HG03095 (cell line): Measurements from ENCODE around the gene KAT2A.

Experiments used
- ATAC-seq: cut with Tn5 transposase; IDR thresholded peaks from one replicate; pipeline ENCODE4 v1.9.1; 2021; ENCODE audit warnings: moderate library complexity; ENCODE audit not compliant: unreplicated experiment

Gene KAT2A

DNA sequence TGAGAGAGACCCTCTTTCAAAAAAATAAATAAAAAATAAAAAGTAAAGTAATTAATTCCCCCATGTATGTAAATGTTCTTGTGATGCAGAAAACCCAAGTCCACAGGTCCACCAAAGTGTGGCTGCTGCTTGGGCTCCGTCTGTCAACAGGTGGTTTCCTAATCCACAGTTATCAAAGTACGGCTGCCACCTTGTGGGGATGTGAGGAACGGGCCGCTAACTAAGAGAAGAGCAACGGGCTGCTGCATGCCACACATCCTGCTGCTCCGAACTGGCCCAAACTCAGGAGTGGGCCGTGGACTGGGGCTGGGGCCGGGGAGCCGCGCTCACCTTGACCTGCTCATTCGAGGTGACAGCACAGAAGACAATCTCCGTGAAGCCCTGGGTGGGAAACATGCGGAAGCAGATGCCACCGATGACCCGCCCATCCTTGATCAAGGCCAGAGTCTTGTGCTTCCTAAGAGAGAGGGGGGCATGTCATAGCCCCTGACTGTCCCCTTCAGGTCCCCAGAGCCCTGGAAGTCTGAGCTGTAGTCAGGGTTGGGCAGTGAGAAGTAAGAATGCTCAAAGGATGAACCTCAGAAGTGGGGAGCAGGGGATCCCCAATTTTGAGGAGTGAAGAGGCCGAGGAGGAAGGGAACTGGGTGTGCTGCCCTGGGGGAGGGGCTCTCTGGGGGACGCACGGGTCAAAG is 4.3 kb downstream of the KAT2A start:
- ATAC-seq = no peak

DNA sequence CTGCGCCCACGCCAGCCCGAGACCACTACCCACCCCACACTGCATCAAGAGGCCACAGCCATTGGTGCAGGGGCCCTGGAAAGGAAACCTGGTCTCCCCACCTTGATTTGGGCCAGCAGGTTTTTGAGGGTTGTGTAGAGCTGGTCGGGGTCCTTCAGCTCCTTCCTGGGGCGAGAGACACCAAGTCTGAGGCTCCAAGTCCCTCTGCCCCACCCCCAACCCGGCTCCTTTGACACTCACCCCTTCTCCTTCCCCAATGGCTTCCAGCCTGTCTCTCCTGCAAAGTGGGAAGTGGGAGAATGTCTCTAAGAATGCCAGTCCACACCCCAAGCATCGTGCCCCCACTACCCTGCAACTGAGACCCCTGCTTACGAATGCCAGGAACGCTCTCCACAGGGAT is 7.0 kb downstream of the KAT2A start:
- ATAC-seq = no peak

DNA sequence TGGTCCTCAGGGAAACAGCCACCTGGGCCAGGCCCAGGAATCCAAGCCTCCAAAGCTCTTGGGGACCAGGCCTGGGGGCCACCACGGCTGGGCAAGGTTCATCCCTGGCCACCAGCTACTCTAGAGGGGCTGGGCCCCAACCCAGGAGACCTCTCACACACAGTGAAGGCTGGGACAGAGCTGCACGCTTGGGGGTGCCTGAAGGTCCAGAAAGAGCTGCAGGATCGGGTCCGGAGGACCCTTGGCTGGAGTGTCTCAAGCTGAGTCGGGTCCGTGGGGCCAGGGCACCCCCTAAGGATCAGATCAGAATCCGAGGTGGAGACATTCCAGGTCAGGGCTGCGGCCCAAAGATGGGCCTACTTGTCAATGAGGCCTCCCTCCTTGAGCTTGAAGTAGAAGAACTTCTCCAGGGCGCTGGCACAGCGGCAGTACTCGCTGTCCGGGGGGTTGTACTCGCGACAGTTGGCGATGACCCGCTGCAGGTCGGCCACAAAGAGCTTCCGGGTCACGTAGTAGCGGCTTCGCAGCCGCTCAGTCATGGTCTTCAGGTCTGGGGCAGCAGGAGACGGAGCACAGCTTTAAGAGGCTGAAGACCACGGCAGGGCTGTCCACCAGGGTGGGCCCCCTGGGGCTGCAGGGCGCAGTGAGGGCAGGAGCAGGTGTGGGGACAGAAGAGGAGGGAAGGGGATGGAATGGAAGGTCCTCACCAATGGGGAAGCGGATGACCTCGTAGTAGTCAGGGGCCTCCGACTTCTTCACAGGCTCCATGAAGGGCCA is 7.7 kb downstream of the KAT2A start:
- no peak for ATAC-seq

DNA sequence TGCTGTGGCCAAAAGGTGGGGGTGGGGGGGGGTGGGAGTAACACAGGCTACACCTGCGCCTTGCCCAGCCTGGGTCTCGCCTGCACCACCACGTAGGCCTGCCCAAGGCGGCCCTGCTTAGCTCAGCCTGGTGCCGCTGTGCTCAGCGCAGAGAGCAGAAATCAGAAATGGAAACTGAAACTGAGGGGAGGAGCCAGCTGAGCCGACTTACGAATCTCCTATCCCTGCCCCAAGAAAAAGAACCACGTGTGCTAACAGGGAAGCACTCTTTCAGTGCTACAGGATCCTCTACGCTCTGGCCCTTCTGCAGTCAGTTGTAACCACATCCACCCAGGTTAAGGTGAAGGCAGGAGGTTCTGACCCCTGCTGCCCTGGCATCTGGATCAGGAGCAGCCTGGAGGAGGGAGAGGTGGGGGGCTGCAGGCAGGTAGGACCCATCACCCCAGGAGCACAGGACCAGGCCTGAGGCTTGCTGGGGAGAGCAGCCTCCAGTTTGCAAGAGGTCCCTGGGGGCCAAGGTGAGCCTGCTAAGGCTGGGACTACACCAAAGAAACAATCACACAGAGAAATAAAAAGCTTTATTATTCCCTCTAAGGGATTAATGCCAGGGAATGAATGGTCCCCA is 8.5 kb downstream of the KAT2A start, which contains the start of gene DHX58:
TSS of gene DHX58 (minus strand) at position 163 of the 625 bp plus-strand sequence. CDS start 822 bp downstream, outside the sequence.
- ATAC-seq = peak; percentile 59

DNA sequence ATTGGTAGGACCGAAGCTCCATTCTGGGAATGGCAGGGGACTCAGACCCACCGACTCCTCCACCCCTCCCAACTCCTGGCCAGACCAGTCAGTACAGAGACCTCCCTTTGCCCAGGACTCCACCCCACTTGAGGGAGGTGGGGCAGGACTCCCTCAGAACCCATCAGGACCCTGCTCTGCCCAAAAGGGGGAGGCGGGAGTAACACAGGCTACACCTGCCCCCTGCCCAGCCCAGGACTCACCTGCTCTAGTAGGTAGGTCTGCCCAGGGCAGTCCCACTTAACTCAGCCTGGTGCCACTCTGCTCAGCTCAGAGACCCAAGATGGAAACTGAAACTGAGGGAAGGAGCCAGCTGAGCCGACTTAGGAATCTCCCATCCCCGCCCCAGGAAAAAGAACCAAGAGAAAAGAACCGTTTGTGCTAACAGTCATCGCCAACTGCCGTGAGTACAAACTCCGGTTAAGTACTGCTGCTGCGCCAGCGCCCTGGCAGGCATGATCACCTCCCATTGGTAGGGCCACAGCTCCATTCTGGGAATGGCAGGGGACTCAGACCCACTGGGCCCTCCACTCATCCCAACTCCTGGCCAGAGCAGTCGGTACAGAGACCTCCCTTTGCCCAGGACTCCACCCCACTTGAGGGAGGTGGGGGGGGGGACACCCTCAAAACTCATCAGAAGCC is 9.2 kb downstream of the KAT2A start:
- no peak for ATAC-seq

DNA sequence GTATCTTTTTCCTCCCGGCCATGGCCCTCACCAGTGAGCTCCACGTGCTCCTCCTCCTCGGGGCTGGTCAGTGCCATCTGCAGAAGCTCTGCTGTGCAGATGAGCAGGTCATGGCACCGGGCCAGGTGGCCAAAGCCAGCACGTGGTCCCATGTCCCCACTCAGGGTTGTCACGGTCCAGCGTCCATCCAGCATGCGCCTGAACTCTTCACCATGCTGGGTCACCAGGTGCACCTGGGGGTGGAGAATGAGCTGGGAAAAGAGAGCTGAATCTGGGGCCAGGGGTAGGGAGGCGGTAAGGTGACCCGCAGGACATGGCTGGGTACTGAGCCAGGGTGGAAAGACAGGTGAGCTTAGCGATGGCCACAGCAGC is 9.9 kb downstream of the KAT2A start:
- ATAC-seq = no peak

DNA sequence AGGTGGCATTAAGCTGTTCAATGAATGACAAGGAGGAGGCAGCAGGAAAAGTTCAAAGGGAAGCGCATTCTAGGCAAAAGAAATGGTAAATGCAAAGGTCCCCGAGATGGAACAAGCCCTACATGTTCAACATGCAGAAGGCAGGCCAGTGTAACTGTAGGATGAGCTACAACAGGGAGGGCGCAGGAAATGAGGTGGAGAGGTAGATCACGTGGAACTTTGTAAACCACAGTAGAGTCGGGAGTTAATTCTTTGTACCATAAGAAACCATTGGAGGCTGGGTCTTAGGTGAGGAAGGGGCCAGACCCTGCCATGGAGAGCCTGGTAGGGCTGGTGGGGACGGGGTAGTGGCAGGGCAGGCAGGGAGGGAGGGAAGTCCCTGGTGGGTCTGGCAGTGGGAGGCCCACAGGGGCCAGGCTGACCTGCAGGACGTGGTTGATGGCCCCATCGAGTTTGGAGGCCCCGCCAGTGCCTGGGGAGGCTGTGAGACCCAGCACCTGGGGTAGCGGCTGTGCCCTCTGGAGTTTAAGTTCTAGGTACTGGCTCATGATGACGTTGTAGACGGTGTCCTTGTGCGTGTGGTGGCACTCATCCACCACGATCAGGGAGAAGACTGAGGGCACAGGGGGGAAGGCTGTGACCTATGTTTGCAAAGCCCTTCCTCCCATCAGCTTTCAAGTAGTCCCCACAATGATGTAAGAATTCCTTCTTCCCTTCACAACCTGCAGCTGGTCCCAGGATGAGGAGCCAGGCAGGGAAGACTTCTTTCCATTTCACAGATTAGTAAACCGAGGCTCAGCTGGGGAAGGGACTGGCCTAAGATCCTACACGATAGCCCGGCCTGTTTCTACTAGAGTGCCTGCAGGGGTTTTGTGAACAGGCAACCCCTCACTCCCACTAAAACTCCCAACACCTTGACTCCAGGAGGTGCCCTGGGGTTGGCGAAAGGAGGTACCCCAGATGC is 10.6 kb downstream of the KAT2A start:
- ATAC-seq = no peak

DNA sequence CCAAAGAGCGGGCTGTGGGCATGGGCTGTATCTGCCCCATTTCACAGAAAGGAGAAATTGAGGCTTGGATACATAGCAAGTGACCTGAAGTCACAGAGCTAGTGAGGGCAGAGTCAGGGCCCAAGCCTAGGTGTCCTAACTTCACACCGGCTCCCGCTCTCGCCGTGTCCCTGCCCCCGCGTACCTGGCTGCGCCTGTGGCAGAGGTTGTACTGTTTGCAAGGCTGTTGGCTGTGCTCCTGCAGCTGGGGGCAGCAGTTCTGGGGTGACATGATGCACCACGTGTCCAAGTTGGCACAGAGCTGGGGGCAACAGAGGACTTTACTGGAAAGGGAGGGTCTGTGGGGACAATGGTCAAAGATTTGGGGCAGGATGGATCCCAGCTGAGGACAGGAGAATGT is 12.1 kb downstream of the KAT2A start:
- ATAC-seq = no peak

DNA sequence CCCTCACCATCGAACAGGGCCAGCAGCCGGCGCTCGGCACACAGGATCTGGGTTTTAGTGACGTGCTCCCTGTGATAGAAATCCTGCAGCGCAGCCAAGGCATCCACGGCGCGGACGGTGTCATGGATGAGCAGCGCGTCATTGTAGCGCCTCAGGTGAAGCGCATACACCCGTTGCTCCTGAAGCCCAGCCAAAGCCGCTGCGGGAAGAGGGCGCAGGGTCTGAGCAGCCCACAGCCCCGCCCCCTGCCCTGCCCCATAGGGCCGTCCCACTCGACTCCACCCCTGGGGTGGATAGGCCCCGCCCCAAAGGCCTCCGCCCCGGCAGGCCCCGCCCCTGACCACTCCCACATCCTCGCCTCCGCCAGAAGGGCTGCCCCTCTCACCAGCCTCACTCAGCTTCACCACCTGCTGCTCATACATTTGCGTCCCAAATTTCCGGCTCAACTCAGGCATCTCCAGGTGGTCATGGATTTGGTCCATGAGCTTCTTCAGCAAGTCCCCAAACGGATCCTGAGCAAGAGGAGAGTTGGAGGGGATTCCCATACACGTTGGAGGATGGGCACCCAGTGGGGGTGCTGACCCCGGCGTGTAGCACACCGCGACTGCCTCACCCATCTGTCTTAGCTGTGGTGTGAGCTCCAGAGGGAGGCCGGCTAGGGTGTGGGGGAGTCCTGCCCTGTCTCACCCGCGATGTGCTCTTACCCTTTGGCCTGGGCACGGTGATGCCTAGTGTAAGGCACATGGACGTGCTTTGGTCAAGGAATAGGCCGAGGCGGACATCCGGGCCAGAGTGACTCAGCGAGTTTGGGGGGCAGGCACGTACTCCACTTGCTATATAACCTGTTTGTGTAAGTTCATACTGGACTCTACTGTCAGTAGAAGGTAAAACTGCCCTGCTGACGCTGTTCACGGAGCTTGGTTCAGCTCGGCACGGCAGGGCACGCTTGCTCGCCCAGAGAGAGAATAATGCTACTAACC is 13.3 kb downstream of the KAT2A start:
- ATAC-seq = no peak

DNA sequence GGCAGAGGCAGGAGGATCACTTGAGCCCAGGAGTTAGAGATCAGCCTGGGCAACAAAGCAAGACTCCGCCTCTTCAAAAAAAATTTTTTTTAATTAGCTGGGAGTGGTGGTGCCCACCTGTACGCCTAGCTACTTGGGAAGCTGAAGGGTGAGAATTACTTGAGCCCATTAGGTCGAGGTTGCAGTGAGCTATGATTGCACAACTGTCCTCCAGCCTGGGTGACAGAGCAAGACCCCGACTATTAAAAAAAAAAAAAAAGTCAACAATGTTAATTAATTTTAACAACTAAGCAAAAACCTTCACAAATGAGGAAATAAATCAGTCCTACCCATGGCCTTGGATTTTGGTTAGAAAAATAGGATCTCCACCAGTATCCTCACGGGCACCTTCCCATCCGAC is 14.0 kb downstream of the KAT2A start:
- ATAC-seq = no peak

DNA sequence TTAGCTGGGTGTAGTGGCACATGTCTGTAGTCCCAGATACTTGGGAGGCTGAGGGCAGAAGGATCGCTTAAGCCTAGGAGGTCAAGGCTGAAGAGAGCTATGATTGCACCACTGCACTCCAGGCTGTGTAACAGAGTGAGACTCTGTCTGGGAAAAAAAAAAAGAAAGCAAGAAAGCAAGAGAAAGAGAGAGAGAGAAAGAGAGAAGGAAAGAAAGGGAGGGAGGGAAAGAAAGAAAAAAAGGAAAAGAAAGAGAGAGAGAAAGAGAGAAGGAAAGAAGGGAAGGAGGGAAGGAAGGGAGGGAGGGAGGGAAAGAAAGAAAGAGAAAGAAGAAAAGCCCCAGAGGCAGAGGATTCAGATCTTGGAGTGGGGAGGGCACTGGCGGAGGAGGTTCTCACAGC is 15.2 kb downstream of the KAT2A start:
- no peak for ATAC-seq

DNA sequence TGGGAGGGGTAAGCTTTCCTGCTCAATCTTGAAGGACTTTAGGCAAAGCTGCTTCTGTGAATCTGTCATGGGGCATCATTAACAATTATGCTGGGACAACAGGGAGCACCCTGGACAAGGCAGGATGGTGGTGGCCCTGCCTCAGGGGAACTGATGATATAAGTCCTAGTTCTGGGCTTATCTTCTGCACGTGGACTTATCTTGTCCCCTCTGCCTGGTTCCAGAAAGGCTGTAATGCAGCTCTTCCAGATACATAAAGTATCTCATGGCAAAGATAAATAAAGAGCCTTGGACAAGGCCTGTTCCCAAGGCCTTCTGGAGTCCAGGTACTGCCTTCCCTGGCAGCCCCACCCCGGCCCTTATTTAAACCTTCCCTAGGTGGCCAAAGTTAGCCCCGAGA is 16.9 kb downstream of the KAT2A start:
- ATAC-seq = no peak

DNA sequence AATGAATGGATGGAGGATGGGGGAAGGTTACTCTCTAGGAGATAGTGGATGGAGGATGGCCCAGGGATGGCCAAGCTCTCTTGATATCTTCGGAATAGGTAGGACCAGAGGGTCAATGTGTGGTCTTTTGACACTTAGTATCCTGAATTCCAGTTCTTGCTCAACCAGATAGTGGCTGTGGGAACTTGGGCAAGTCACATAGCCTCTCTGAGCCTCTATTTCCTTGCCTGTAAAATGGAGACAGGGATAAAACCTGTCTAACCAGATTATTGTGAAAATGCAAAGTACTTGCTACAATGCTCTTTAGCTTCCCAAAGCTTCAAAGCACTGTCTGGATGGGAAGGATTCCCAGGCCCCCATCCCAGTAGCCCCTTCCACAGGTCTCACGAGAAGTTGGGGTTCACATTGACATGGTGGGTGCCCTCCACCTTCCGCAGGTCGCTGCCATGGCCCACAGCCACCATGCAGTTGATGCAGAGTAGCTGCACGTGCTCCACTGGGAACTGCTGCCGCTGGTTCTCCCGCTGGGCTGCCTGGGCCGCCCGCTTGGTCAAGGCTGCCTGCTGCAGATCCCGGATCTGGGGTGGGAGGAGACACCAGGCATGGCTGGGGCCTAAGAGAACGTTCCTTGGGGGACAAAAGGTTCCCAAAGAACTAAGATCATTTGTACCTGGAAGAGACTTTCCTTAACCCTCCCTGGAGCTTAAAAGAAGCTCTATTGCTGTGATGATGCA is 17.8 kb downstream of the KAT2A start:
- ATAC-seq = no peak

DNA sequence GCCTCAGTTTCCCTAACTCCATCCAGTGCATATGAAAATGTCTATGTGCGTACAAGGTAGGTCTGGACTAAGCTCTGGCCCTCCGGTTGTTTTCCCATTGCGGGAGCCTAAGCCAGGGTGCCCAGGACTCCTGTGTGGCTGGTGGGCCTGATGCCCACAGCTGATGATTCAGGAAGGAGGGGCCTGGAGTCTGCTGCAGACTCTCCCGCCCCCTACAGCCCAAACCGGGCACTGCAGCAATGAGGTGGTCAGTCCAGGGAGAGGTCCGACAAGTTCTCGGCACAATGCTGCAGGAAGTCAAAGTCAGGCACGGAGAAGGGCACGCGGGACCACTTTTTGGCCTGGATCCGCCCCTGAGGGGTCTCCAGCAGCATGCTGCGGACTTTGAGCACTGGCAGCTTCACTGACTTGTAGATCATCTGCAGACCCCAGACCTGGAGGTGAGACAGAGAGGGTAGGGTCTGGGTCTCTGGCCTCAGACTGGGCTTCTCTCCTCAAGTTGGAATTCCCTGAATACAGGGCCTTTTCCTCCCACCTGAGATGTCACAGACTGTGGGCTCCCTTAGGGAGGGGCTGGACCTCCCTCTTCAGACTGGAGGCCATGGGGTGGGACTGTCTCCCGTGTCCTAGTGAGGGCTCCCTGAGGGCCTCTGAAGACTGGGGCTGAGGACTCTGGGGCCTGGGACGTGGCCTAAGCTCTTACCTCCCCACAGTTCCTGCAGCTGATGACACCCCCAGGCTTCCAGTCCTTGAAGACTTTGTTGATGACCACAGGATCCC is 19.5 kb downstream of the KAT2A start:
- ATAC-seq = no peak

DNA sequence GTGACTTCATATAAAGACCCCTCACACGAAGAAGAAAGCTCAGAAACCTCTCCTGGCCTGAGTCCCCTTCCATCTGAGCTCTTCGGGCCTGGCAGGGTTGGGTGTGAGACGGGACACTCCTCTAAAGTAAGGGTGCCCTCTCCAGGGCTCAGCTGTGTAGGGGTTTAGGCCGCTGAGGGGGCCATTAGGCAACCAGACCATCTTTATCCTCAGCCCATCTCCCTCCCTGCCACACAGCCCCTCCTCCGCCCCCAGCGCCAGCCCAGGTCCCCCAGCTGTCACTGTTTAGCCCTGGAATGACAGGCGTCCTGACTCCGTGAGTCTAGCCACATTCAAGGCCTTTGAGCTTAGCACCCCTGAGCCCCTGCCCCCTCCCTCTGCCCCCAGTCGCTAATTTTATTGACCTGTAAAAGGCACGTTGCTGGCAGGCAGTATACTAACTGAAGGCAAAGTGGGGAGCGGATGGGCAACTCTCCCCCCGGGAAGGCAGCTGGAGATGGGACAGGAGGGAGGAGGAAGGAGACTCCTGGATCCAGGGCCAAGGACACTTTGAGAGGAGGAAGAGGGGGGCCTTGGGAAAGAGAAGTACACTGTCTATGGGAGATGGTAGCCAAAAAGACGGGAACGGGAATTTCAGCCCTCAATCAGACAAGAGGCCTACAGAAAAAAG is 22.3 kb downstream of the KAT2A start:
- ATAC-seq = no peak

DNA sequence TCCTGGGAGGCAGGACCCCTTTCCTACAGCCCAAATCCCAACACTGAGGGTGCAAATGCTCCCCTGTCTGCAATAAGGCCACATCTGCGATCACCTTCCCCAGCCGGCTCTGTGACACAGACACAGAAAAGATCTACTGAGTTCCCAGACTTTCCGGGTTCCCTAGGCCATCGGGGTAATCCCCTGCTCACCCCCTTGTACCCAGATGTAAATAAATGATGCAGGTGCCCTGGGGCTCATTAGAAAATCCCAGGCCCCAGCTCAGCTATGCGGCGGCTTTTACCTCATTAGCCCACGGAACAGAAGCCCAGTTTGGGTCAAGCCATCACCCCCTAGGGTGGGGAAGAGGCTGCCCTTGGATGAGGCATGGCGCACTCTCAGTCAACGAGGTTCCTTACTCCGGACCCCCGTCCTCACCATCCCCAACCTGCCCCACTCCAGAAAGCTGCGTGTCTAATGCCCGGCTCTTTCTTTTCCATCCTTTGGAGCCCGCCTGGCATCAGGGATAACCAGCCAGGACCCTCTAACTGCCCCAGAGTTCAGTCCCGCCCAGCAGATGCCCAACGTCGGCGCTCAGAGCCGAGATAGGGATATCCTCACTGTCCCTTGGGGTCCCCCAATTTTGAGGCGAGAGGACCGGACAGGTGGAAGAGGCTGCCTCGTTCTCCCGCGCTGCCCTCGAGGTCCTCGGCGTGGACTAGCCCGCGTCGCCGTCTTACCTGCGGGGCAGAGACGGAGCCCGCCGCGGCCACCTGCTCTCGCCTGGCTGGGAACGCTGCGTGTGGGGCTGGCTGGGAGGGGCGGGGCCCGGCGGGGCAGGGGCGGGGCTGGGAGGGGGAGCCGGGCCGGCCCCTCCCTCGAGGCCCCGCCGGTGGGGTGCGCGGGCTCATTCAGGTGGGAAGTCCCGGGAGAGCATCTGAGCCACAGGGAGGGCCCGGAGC is 23.2 kb downstream of the KAT2A start, which contains the start of gene ZNF385C:
TSS of gene ZNF385C (minus strand) at position 783 of the 941 bp plus-strand sequence. CDS start 35,417 bp downstream, outside the sequence.
- no peak for ATAC-seq
